ENCODE measurements around the gene SMARCA2.

GRCh38 chr9:2029666-2030170 is 14.6 kb downstream of the SMARCA2 start:
- no peak for TF ChIP-seq CTCF (IDR thresholded peaks at IDR 0.05; ENCODE audit: low read depth, low read length)
- TF ChIP-seq EZH2phosphoT487 (IDR thresholded peaks at IDR 0.05; ENCODE audit: low read depth), result no peak

All from OCI-LY3 (cell line).